Left lobe of liver (tissue), 2 donors: ENCODE data around the gene GDPD5. TPM values are rescaled to one million over a fixed set of nuclear protein-coding genes. Genes with fewer than 3 reads are reported as not detected.

ENCODE experiments used
- ATAC-seq: fragments of 200-7000 bp; cut with Tn5 transposase; one replicate; pipeline ENCODE4 v1.9.1; 2020; ENCODE audit warnings: mild to moderate bottlenecking, moderate library complexity
- DNase-seq: peaks from one replicate; pipeline ENCODE4 v3.0.0-alpha.2; 2020; ENCODE audit warnings: low spot score
- total RNA-seq: library from RNA; stranded (reverse); gene quantifications from one replicate; pipeline ENCODE4 v1.2.1, GENCODE V29; 2021
- donor health status: DM: no; HTN: no; CAD: no; lungs with moderate emphysema.
- donor health status: DM: no; HTN: yes; CAD: no.

Gene GDPD5
- total RNA-seq, 1 donor from 2014 or later = 9.1 TPM

- no peak for ATAC-seq
Observed at GRCh38 chr11:75536786-75537641, 11.3 kb upstream of the GDPD5 start.

GRCh38 chr11:75535071-75535470, 9.3 kb upstream of the GDPD5 start:
- DNase-seq (no peak), ATAC-seq (no peak)

More at GRCh38 chr11:75536786-75537641, 11.3 kb upstream of the GDPD5 start:
- DNase-seq = no peak

DNA sequence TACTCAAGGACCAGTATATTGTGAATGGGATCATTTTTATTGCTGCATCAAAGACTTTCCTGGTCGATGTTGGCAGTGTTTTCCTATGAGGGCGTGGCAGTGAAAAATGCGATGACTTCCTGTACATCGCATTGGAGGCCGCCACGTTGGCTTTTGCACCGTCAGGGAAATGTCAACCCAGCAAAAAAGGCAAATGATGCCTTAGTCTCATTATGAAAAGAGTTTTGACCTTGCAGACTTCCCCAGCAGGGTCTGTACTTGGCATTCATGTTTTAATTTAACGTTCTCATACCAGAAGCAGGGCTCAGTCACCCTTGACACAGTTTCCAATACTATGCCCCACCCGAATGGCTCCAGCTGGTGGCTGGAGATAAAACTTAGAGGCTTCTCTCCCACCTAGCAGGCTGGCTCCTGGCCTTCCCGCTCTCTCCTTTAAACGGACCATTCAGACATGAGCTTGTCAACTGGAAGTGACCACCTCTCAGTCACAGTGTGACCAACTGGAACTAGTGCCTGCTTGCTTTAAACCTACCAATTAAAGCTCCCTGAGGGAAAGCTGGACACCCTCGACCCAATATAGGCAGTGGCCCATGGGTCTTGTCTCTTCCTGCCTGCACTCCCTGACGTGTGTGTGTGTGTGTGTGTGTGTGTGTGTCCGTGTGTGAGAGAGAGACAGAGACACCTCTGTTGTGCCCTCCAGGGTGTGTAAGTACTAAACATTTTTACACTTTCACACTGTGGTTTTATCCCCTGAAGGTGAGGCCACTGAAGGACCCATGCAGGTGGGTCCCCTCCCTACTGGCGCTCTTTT, 8.7 kb upstream of the GDPD5 start:
- no peak for DNase-seq
- no peak for ATAC-seq

- DNase-seq (no peak), ATAC-seq (no peak)
Observed at GRCh38 chr11:75533896-75534258, 8.1 kb upstream of the GDPD5 start.

DNA sequence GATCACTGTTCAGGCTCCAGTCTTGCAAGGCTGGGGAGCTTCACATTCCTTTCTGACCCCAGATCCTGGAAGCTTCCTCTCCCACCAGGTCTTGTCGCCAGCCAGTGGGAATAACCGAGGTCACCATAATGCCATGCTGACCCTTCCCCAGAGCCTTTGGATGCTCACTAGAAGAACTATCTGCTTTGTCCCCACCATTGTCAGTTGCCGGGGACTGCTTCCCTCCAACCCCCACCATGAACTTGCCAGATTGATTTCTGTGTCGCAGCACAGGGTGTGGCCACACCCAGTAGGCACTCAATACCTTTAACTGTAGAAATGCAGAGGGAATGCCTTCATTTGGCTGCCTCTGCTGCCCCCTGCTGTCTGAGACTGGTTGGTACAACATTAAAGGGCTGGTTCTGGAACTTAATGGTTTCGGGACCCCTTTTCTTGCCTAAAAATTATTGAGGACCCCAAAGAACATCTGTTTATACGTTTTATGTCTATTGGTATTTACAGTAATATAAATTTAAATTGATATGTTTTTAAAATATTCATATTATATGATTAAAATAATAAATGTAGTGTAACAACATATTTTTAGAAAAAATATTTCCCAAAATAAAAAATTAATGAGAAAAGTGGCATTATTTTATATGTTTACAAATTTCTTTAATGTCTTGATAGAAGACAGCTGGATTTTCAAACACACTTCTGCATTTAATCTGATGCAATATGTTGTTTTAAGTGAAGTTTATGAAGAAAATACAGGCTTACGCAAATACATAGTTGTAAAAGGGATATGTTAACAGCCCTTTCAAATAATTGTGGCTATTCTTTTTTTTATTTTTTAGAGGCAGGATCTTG, 6.7 kb upstream of the GDPD5 start:
- peak; percentile 93 for ATAC-seq
- peak; percentile 72 for DNase-seq

- ATAC-seq (no peak), DNase-seq (no peak)
Observed at GRCh38 chr11:75531325-75531724, 5.6 kb upstream of the GDPD5 start.

DNA sequence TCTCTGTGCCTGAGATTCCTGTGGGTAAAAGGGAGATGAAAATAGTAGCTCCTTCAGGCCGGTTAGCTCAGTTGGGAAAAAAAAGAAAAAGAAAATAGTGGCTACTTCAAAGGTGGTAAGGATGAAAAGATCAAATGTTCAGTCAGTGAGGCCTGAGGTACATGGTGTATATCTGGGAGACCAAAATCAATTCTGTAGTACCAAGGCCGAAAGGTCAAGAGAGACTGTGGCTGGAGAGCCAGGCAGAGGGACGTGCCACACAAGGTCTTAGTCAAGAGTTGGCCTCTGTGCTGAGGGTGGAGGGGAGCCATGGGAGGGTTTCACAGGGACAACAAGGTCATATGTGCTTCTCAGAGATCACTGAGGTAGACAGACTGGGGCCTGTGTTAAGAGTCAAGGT, 4.8 kb upstream of the GDPD5 start:
- no peak for DNase-seq
- no peak for ATAC-seq

DNA sequence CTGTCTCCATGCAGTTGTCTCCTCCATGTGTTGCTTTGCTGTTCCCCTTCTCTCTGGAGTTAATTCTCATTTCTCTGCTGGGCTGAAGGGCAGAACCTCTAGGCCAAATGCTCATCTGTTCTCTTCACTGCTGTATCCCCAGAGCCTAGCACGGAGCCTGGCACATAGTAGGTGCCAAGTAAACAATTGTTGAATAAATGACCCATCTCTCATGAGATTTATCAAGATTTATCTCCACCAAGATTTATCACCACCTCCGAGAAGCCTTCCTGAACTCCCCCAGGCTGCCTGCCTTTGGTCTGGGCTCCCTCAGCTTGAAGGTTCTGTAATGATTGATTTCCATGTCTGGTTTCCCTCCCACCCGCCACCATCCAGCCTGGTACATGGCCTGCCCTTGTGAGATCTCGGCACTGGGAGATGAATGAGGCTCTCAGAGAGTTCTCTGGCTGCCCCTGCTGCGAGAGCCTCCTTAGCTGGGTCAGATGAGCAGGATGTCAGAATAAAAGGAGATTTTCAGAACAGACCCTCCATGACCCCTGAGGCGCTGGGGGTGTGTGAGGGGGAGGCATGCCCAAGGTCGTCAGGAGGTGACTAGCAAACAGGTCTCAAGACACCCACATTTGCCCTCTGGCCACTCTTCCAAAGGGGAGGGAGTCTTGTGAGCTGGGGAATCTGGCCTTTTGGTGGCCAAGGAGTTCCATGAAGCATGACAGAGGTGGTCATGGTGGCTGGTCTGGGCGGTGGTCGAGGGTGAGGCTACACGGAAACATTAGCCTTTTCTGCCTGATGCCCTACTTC, 2.4 kb upstream of the GDPD5 start:
- no peak for ATAC-seq

GRCh38 chr11:75527130-75527529, 1.4 kb upstream of the GDPD5 start:
- ATAC-seq (no peak), DNase-seq (no peak)

More for the DNA sequence above, 2.4 kb upstream of the GDPD5 start:
- DNase-seq = no peak

DNA sequence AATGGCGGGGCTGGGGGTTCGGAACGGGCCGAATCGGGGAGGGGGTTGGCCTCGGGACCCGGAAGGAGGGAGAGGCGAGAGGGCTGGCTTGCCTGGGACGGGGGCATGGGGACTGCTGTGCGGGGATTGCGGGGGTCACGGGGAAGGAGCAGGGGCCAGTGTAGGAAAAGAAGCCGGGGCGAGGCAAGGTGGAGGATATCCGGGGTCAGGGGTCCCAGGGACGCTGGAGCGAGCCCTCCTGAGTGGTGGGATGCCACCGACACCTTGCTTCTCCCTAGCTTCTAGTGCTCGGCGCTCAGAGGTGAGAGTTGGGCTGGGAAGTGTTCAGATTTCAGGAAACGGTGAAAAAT, 426 bp upstream of the GDPD5 start:
- ATAC-seq (no peak), DNase-seq (no peak)

- DNase-seq (no peak), ATAC-seq (no peak)
Observed at GRCh38 chr11:75524665-75525432, 892 bp downstream of the GDPD5 start.

- ATAC-seq (no peak), DNase-seq (no peak)
Observed at GRCh38 chr11:75523811-75524664, 1.7 kb downstream of the GDPD5 start.

GRCh38 chr11:75523189-75523588, 2.6 kb downstream of the GDPD5 start:
- ATAC-seq = no peak
- no peak for DNase-seq

DNA sequence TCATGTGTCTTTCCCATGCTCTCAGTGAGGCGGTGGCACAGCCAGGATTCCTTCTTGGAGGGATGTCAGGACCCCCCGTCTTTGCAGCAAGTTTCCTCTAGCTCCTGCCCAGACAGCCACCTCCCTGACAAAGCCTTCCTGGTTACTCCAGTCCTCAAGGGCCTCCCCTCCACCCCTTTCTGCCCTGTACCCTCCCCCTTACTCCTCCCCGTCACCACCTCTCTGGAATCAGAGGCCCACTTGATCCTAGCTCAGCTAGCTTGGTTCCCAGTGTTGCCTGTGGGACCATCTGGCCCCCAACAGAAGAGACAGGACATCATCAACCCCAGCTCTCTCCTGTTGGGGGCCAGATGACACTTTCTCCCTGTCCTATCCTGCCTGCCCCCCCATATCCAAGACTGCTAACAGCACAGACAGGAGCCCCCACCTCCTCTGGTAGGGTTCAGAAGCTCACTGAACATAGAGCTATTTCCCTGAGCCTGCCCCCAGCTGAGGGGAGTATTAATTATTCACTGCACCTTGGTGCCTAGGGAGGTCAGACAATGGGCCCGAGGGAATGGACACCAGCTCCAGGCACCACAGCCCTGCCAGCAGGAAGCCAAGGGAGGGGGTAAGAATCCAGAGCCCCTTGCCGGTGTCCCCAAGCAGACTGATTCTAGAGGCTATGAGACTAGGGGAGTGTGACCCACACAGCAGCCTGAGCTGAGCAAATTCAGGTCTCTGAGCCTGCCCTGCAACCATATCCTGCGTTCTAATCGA, 3.3 kb downstream of the GDPD5 start:
- no peak for ATAC-seq

DNA sequence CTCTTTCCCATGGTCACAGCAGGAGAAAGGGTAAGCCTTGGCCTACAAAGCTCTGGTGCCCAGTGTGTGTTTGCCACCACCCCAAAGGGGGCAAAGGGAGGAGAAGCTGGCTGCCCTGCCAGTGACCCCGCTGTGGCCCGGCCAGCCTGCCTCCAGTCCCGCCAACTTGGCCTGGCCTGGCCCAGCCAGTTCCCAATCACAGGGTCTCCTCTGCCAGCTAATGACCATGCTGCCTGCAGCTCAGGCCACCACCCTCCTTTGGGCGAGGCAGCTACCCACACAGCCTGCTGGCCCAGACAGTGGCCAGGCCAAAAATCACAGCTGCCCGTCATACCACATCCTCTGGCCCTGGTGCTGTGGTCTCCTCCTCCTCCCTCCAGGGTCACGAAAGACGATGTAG, 5.1 kb downstream of the GDPD5 start:
- ATAC-seq (peak; percentile 90), DNase-seq (peak; percentile 89)

More for the DNA sequence above, 3.3 kb downstream of the GDPD5 start:
- DNase-seq = no peak

- DNase-seq = no peak
- no peak for ATAC-seq
Observed at GRCh38 chr11:75518771-75519653, 6.7 kb downstream of the GDPD5 start.

GRCh38 chr11:75518204-75518549, 7.6 kb downstream of the GDPD5 start:
- ATAC-seq (no peak), DNase-seq (no peak)
